Choroid plexus epithelial cell (primary cell): ENCODE measurements around the gene NOP10.

Experiments
- DNase-seq: peaks from one replicate; pipeline ENCODE4 v3.0.0-alpha.2; 2010; ENCODE audit warnings: low read depth
- H3K4me3 ChIP-seq: 2 replicates; pipeline ENCODE4 v1.5.1; 2011; ENCODE audit warnings: low read depth, mild to moderate bottlenecking, control low read depth, low read length, moderate library complexity
- CTCF ChIP-seq: conservative IDR thresholded peaks from 2 replicates; pipeline ENCODE4 v1.5.1; 2011; ENCODE audit warnings: low read depth, mild to moderate bottlenecking, control low read depth, inconsistent platforms, low read length, moderate library complexity

NOP10 gene

DNA sequence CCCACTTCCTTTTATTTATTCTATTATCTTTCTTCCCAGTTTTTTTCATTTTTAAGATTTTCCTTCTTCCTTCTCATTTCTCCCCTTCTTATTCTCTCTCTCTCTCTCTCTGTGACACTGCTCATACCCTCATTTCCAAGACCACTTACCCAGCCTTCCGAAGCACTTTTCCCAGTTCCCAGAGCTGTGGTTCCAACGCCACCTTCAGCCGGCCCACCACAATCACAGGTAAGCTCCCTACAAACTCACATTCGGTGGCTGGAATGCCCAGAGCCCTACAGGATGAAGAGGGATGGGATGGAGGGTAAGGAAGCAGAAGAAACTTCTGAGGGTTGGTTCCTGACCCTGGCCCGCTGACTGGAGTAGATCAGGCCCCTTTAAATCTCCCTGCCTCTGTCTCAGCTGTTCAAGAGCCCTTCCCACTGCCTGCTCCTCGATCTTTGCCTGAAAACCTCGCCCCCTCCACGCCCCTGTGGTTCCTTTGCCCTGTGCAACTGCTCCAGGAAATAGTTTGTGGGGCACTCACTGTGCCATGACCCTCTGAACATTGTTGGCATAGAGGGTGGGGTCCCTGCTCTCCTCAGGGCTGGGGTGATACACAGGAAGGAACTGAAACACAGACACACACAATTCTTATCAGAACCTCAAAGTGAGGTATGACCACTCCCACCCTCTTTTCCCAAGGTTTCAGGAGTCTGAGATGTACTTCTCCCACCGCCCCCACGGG lies 19.3 kb upstream of the NOP10 start:
- no peak overlapping the region for H3K4me3 ChIP-seq
- no peak for TF ChIP-seq CTCF
- DNase-seq = no peak

DNA sequence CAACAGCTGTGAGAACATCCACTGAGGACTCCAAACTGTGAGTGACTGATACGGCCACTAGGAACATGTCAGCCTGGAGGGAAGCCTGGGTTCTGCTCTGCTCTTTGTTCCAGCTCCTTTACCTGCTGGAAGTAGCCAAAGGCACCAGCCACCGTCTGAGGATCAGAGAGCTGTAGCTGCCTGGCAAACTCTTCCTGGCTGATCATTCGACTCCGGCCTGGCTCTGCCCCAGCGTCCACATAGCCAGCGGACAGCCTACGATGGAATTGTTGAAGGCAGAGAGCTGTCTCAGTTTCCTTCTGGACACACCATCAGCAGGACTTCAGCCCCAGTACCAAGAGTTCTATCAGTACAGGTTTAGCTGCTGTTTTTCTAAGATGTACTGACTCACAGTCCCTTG lies 18.3 kb upstream of the NOP10 start:
- H3K4me3 ChIP-seq = no peak overlapping the region
- no peak for DNase-seq
- TF ChIP-seq CTCF = no peak

GRCh38 chr15:34360298-34360697 lies 17.4 kb upstream of the NOP10 start:
- no peak for TF ChIP-seq CTCF
- H3K4me3 ChIP-seq = no peak overlapping the region
- no peak for DNase-seq

DNA sequence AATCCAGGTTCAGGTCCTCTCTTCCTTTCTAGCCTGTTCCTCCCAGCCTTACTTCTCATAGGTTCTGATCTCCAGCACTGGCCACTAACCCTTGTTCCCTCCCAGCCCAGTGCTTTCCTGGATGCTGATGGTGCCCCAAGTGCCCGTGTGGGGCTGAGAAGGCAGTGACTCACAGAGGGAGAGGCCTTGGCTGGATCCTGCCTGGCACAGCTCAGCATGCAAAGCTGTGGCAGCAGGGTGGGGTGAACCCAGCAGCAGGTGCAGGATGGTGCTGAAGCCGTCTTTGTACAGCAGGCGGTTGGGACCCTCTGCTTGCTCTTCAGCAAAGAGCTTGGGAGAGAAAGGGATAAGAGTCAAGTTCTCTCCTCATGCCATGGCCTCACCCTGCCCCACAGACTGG lies 16.5 kb upstream of the NOP10 start:
- no peak overlapping the region for H3K4me3 ChIP-seq
- no peak for TF ChIP-seq CTCF
- no peak for DNase-seq

DNA sequence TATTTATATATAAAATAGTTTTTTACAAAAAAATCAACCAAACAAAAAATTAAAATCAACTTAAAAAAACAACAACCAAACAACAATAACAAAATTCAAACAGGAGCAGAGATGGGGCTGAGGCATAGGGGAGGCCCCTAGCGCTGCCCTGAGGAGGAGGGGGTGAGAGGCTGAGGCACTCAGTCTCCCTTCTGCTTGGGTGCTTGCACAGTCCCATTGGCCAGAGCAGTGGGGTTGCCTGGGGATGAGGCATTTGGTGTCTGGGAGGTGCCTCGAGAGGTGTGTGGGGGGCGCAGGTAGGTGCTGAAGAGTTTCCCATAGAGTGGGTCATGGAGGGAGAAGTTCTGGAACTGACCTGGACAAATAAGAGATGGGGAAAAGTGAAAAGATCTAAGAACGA lies 16.0 kb upstream of the NOP10 start:
- TF ChIP-seq CTCF = no peak
- H3K4me3 ChIP-seq = no peak overlapping the region
- no peak for DNase-seq

DNA sequence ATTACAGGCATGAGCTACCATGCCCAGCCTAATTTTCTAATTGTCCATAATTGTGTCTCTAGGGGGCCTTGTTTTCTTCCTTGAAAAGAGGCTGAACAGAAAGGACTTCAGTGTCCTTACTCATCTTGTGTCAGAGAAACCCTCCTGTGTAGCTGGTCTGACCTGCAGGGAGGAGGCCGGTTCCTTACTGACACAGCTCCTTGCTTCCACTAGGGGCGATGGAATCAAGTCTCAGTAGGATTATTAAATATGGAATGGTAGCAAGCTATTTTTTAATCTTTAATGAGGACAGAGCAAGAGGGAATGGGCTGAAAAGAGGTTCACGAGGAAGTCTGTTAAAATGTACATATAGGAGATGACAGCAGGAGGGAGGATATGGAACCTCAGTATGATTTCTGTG lies 15.4 kb upstream of the NOP10 start:
- peak; percentile 55 for DNase-seq
- peak; percentile 59 for TF ChIP-seq CTCF

GRCh38 chr15:34357653-34358052 lies 14.7 kb upstream of the NOP10 start:
- H3K4me3 ChIP-seq = no peak overlapping the region
- no peak for DNase-seq
- no peak for TF ChIP-seq CTCF

More for the DNA sequence above, 15.4 kb upstream of the NOP10 start:
- no peak overlapping the region for H3K4me3 ChIP-seq
